HEK293T (cell line): ENCODE measurements around the gene INSM2.

ENCODE experiments used
- ARNT ChIP-seq: fragments of 450-650 bp; IDR thresholded peaks from 2 replicates; pipeline ENCODE4 v1.6.1; 2017; ENCODE audit warnings: mild to moderate bottlenecking
- ELF4 ChIP-seq: fragments of 450-650 bp; IDR thresholded peaks from 2 replicates; pipeline ENCODE4 v1.6.1; 2017; ENCODE audit warnings: antibody characterized with exemption
- FOXA1 ChIP-seq: fragments of 450-650 bp; IDR thresholded peaks from 2 replicates; pipeline ENCODE4 v1.6.1; 2016; ENCODE audit warnings: mild to moderate bottlenecking
- FOXK2 ChIP-seq: fragments of 450-650 bp; IDR thresholded peaks from 2 replicates; pipeline ENCODE4 v1.6.1; 2016; ENCODE audit warnings: mild to moderate bottlenecking
- FOXM1 ChIP-seq: fragments of 450-650 bp; IDR thresholded peaks from 2 replicates; pipeline ENCODE4 v1.6.1; 2017; ENCODE audit warnings: mild to moderate bottlenecking, borderline replicate concordance
- LEF1 ChIP-seq: fragments of 450-650 bp; IDR thresholded peaks from 2 replicates; pipeline ENCODE4 v1.6.1; 2017; ENCODE audit warnings: mild to moderate bottlenecking, borderline replicate concordance
- NFRKB ChIP-seq: fragments of 450-650 bp; IDR thresholded peaks from 2 replicates; pipeline ENCODE4 v1.6.1; 2016; ENCODE audit warnings: mild to moderate bottlenecking, moderate library complexity
- SP1 ChIP-seq: fragments of 450-650 bp; IDR thresholded peaks from 2 replicates; pipeline ENCODE4 v1.6.1; 2017
- ZNF384 ChIP-seq: fragments of 450-650 bp; IDR thresholded peaks from 2 replicates; pipeline ENCODE4 v1.6.1; 2016

- TF ChIP-seq ZNF384 (no peak), ELF4 (no peak), FOXM1 (no peak), FOXK2 (no peak), LEF1 (no peak), NFRKB (no peak), FOXA1 (no peak), ARNT (no peak), SP1 (no peak)
Observed at GRCh38 chr14:35492569-35493014, 41.4 kb upstream of the INSM2 start.
